Gastroesophageal sphincter (tissue), 4 donors: ENCODE data around the gene ARHGEF10L. TPM values are rescaled to one million over a fixed set of nuclear protein-coding genes. Genes with fewer than 3 reads are reported as not detected.
A peak's percentile ranks its signal among the peaks of the same experiment; 100 is the strongest.

ENCODE experiments used
- ATAC-seq: fragments of 150-250 bp; one replicate; pipeline ENCODE4 v1.9.1; 2016; ENCODE audit warnings: mild to moderate bottlenecking, moderate library complexity
- H3K27ac ChIP-seq, 4 donors: fragments of 200-600 bp; sonication (generic) in 3 of 4; 1 replicate in 3 of 4; 2 replicates in 1 of 4; pipeline ENCODE4 v1.5.1; 2016 to 2019
- H3K27me3 ChIP-seq: fragments of 200-600 bp; sonication (generic); one replicate; pipeline ENCODE4 v1.5.1; 2019
- H3K36me3 ChIP-seq, 2 donors: fragments of 200-600 bp; sonication (generic); one replicate each; pipeline ENCODE4 v1.5.1; 2019; ENCODE audit warnings: control low read depth in 1 of 2
- H3K4me1 ChIP-seq, 3 donors: fragments of 200-600 bp; sonication (generic); 1 replicate in 2 of 3; 2 replicates in 1 of 3; pipeline ENCODE4 v1.5.1; 2016 to 2019; ENCODE audit warnings: control low read depth in 2 of 3
- H3K4me3 ChIP-seq, 2 donors: fragments of 200-600 bp; sonication (generic); one replicate each; pipeline ENCODE4 v1.5.1; 2019; ENCODE audit warnings: mild to moderate bottlenecking in 1 of 2, moderate library complexity in 1 of 2
- H3K9me3 ChIP-seq, 3 donors: fragments of 200-600 bp; sonication (generic); one replicate each; pipeline ENCODE4 v1.5.1; 2017 to 2019; ENCODE audit warnings: control low read depth in 2 of 3
- EP300 ChIP-seq: sonication (generic); formaldehyde crosslinking; IDR thresholded peaks from one replicate; pipeline ENCODE4 v1.6.1; 2017; ENCODE audit warnings: antibody characterized with exemption, mild to moderate bottlenecking
- POLR2A ChIP-seq, 2 donors: fragments of 450-650 bp; IDR thresholded peaks; one replicate each; pipeline ENCODE4 v1.6.1; 2017; ENCODE audit warnings: antibody characterized with exemption in 2 of 2, mild to moderate bottlenecking in 2 of 2, moderate library complexity in 1 of 2
- POLR2AphosphoS5 ChIP-seq: sonication (generic); formaldehyde crosslinking; IDR thresholded peaks from one replicate; pipeline ENCODE4 v1.6.1; 2017; ENCODE audit warnings: antibody characterized with exemption
- WGBS, 2 donors: methylation state at CpG; one replicate each; pipeline ENCODE4 v1.1.5; 2018; ENCODE audit warnings: low coverage in 1 of 2; 5-methylcytosine and 5-hydroxymethylcytosine counted together
- total RNA-seq, 4 donors: library from RNA; depleted of rRNA; stranded (reverse); fragments of >200 nt; gene quantifications; one replicate each; pipeline ENCODE4 v1.1.0, GENCODE V29; 2016
- TF ChIP-seq, protein P1 (sequence below), 4 experiments: fragments of 200-600 bp in 2 of 4; fragments of 450-650 bp in 2 of 4; sonication (generic) in 1 of 4; IDR thresholded peaks; one replicate each; pipeline ENCODE4 v1.5.1; 2017 to 2019; ENCODE audit warnings: antibody characterized with exemption in 4 of 4, mild to moderate bottlenecking in 2 of 4, moderate library complexity in 2 of 4

Gene ARHGEF10L
- total RNA-seq, 4 donors from 2014 or later = 50.9 to 97.0 (median 80.3) TPM

- H3K36me3 ChIP-seq = peaks cover 0 to 29% of the 10 kb centered on the region in 2 donors
- H3K4me1 ChIP-seq = peaks cover 3 to 60% (median 43%) of the 10 kb centered on the region in 3 donors
- H3K9me3 ChIP-seq = no peaks in the 10 kb centered on the region
- no peaks in the 10 kb centered on the region for H3K27me3 ChIP-seq
- ATAC-seq = peak; percentile 86
- TF ChIP-seq EP300 (no peak), POLR2AphosphoS5 (peak; percentile 73)
- TF ChIP-seq, protein P1, sequence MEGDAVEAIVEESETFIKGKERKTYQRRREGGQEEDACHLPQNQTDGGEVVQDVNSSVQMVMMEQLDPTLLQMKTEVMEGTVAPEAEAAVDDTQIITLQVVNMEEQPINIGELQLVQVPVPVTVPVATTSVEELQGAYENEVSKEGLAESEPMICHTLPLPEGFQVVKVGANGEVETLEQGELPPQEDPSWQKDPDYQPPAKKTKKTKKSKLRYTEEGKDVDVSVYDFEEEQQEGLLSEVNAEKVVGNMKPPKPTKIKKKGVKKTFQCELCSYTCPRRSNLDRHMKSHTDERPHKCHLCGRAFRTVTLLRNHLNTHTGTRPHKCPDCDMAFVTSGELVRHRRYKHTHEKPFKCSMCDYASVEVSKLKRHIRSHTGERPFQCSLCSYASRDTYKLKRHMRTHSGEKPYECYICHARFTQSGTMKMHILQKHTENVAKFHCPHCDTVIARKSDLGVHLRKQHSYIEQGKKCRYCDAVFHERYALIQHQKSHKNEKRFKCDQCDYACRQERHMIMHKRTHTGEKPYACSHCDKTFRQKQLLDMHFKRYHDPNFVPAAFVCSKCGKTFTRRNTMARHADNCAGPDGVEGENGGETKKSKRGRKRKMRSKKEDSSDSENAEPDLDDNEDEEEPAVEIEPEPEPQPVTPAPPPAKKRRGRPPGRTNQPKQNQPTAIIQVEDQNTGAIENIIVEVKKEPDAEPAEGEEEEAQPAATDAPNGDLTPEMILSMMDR (IDR thresholded peaks at IDR 0.05) = peak in 1 of 4 experiments; percentile 10
- peak overlapping the region; percentile 48 to 89 (median 84) for H3K27ac ChIP-seq
- 54 to 100% methylated on average over 1 to 3 of the region's 10 CpGs for WGBS, 2 donors
- H3K4me3 ChIP-seq = no peak overlapping the region
These were observed 46.9 kb downstream of the ARHGEF10L start for GRCh38 chr1:17586172-17586964.

- TF ChIP-seq POLR2AphosphoS5 (no peak), POLR2A (IDR thresholded peaks at IDR 0.05) (no peak), EP300 (no peak)
- TF ChIP-seq, protein P1 (IDR thresholded peaks at IDR 0.05) = no peak
- Histone ChIP-seq H3K4me3 (no peak overlapping the region), H3K27ac (peak overlapping the region; percentile 10 to 89 (median 84)), H3K27me3 (no peaks in the 10 kb centered on the region), H3K9me3 (no peaks in the 10 kb centered on the region), H3K36me3 (peaks cover 0 to 19% of the 10 kb centered on the region in 2 donors), H3K4me1 (peaks cover 3 to 69% (median 43%) of the 10 kb centered on the region in 3 donors)
- ATAC-seq = peak; percentile 8
- WGBS, 2 donors = no CpG with 5 or more reads among the region's 3 CpGs
These were observed 48.2 kb downstream of the ARHGEF10L start for GRCh38 chr1:17587693-17588047.

- Histone ChIP-seq H3K27ac (peak overlapping the region; percentile 10 to 89 (median 84)), H3K4me3 (no peak overlapping the region), H3K9me3 (no peaks in the 10 kb centered on the region), H3K4me1 (peaks cover 3 to 71% (median 43%) of the 10 kb centered on the region in 3 donors), H3K27me3 (no peaks in the 10 kb centered on the region), H3K36me3 (peaks cover 0 to 23% of the 10 kb centered on the region in 2 donors)
- WGBS, 2 donors = no CpG with 5 or more reads among the region's 13 CpGs
- TF ChIP-seq POLR2A (IDR thresholded peaks at IDR 0.05) (no peak), POLR2AphosphoS5 (no peak)
- ATAC-seq = peak; percentile 37
These were observed 48.8 kb downstream of the ARHGEF10L start for GRCh38 chr1:17588048-17588871.

DNA sequence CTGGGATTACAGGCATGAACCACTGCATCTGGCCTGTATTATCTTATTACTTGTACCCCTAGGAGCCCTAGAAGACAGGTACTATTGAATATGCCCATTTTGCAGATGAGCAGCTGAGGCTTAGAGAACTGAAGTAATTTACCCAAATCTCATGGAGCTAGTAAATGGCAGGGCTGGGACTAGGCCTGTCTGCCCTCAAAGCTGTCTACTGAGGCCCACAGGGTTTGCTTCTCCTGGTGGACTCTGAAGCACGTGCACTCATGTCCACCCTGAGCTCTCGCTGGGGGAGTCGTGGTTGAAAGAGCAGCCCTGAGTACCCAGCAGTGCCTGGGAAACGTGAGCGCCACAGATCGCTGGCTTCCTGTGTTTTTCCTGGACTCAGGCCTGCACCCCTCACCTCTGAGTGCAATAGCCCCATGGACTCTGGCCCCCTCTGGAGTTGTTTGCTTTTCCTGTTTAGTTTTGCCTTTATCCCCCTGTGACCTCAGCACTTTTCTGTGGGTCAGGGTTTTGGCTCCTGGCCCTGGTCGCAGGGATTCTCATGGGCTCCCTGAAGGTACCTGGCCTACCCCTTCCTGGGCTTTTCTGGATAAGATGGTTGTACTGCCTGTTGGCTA, 52.4 kb downstream of the ARHGEF10L start:
- TF ChIP-seq, protein P1 (IDR thresholded peaks at IDR 0.05) = no peak
- no peak for TF ChIP-seq EP300
- TF ChIP-seq POLR2A (IDR thresholded peaks at IDR 0.05) = no peak
- TF ChIP-seq POLR2AphosphoS5 = no peak
- Histone ChIP-seq H3K9me3 (no peaks in the 10 kb centered on the region), H3K27ac (peak overlapping the region in 3 of 4 donors; percentile 22 to 84 (median 83)), H3K4me3 (no peak overlapping the region), H3K4me1 (peaks cover 3 to 90% (median 41%) of the 10 kb centered on the region in 3 donors), H3K36me3 (peaks cover 0 to 30% of the 10 kb centered on the region in 2 donors), H3K27me3 (no peaks in the 10 kb centered on the region)
- no peak for ATAC-seq
- 52 to 93% methylated on average over 3 to 6 of the region's 7 CpGs for WGBS, 2 donors

DNA sequence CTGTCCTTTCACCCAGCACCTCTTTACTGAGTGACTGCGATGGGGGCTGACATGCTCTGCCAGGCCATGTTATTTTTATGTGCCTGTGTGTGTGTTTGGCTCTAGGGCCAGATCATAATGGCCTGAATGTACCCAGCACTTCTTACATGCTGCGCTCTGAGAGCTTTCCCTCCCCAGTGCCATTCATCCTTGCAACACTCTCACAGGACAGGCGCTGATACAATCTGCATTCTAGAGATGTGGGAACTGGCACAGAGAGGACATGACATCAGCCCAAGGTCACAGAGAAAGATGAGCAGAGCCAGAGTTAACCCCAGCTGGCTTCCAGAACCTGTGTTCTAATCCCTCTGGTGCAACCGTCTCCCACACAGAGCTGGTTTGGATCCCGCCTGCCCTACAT, 54.5 kb downstream of the ARHGEF10L start:
- Histone ChIP-seq H3K4me1 (peaks cover 0 to 89% (median 21%) of the 10 kb centered on the region in 3 donors), H3K27ac (peak overlapping the region in 3 of 4 donors; percentile 35 to 67 (median 53))
- ATAC-seq = no peak

More for the DNA sequence above, 54.5 kb downstream of the ARHGEF10L start:
- TF ChIP-seq POLR2AphosphoS5 (peak; percentile 16), EP300 (no peak), POLR2A (IDR thresholded peaks at IDR 0.05) (no peak)
- TF ChIP-seq, protein P1 (IDR thresholded peaks at IDR 0.05) = no peak
- WGBS, 2 donors = 100% methylated on average over 1 of the region's 5 CpGs; no CpG with 5 or more reads in 1 of the 2 donors
- Histone ChIP-seq H3K36me3 (peaks cover 0 to 30% of the 10 kb centered on the region in 2 donors), H3K27me3 (no peaks in the 10 kb centered on the region), H3K4me3 (no peak overlapping the region), H3K9me3 (no peaks in the 10 kb centered on the region)
